ENCODE data around the gene MOV10L1. TPM values are rescaled to one million over a fixed set of nuclear protein-coding genes. Genes with fewer than 3 reads are reported as not detected.
"Not testable (repeated sequence)": the region's sequence is repeated elsewhere in the genome, so short reads cannot be mapped to it uniquely, and the experiment has no call there.

MOV10L1 gene
- total and polyA plus RNA-seq, 9 donors = 0.94 to 6.3 (median 2.0) TPM

- Histone ChIP-seq H3K27ac (no peak overlapping the region), H3K4me3 (no peak overlapping the region), H3K9me3 (no peaks in the 10 kb centered on the region), H3K4me1 (ENCODE audit: insufficient read depth) (peaks cover 2% of the 10 kb centered on the region), H3K36me3 (no peaks in the 10 kb centered on the region), H3K27me3 (no peaks in the 10 kb centered on the region)
- WGBS, 3 donors = 72 to 85% (median 82%) methylated on average over 7 of the region's 7 CpGs
- intact Hi-C loops (cut with DNase I) = loop anchor here in 1 of 4 donors (10.0 kb wide), 1 partner anchor 62 kb away; the partner anchor contains the start of gene SELENOO
- no peak for TF ChIP-seq CTCF (IDR thresholded peaks at IDR 0.05)
- DNase-seq = no peak
Measured at GRCh38 chr22:50143096-50143495, 53.3 kb downstream of the MOV10L1 start.

GRCh38 chr22:50144005-50144614, 54.3 kb downstream of the MOV10L1 start:
- Histone ChIP-seq H3K27ac (no peak overlapping the region), H3K9me3 (no peaks in the 10 kb centered on the region), H3K4me1 (ENCODE audit: insufficient read depth) (peaks cover 2% of the 10 kb centered on the region), H3K36me3 (no peaks in the 10 kb centered on the region), H3K4me3 (no peak overlapping the region), H3K27me3 (no peaks in the 10 kb centered on the region)
- WGBS, 3 donors = 85 to 91% (median 88%) methylated on average over 18 of the region's 18 CpGs
- TF ChIP-seq CTCF (IDR thresholded peaks at IDR 0.05) (no peak), EP300 (IDR thresholded peaks at IDR 0.05) (no peak), POLR2A (IDR thresholded peaks at IDR 0.05) (no peak)
- no peak for DNase-seq
- intact Hi-C loops (cut with DNase I) = loop anchor here in 1 of 4 donors (10.0 kb wide), 1 partner anchor 61 kb away; the partner anchor contains the start of gene SELENOO

GRCh38 chr22:50145721-50146438, 56.1 kb downstream of the MOV10L1 start:
- H3K4me3 ChIP-seq = no peak overlapping the region
- H3K4me1 ChIP-seq (ENCODE audit: insufficient read depth) = peaks cover 2% of the 10 kb centered on the region
- no peak overlapping the region for H3K27ac ChIP-seq
- H3K36me3 ChIP-seq = no peaks in the 10 kb centered on the region
- 53 to 60% (median 58%) methylated on average over 25 of the region's 25 CpGs for WGBS, 3 donors
- no peak for DNase-seq
- TF ChIP-seq EP300 (IDR thresholded peaks at IDR 0.05) (no peak), CTCF (IDR thresholded peaks at IDR 0.05) (no peak), POLR2A (IDR thresholded peaks at IDR 0.05) (no peak)
- intact Hi-C loops (cut with DNase I) = loop anchor here in 2 of 4 donors (5.0 to 10.0 kb wide), 2 partner anchors 59 to 71 kb away; partner anchors contain the start of gene SELENOO (in 1 of the 2)
- no peaks in the 10 kb centered on the region for H3K9me3 ChIP-seq
- H3K27me3 ChIP-seq = no peaks in the 10 kb centered on the region

DNA sequence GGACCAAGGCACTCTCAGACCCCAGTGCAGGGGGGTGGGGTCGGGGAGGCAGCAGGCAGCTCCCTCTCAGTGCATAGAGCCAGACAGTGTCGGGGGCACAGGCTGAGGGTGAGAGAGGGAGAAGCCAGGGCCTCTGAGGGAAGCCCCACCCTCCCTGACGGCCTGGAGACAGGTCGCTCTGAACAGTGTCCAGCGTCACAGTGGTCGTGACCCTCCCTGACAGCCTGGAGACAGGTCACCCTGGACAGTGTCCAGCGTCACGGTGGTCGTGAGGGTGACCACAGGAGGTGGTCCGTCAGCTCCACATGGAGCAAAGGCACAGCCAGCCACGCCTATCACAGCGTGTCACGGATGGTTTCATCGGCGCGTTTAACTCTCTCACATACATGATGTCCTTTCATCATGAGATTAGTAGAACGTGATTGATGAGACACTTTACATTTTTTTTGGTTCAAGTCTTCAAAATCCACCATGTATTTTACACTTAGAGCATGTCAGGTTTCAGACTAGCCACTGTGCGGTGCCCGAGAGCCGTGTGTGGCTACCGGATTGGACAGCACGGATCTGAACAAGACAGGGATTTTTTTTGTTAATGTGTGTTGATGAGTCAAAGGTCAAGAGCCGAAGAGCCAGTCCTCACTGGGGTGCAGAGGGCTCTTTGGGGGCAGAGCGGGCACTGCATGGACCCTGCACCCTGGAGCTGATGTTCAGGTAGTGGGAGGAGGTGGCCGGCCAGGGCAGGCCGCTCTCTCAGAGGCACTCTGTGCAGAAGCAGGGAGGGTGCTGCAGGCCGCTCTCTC, 56.8 kb downstream of the MOV10L1 start:
- Histone ChIP-seq H3K27ac (no peak overlapping the region), H3K4me1 (ENCODE audit: insufficient read depth) (no peaks in the 10 kb centered on the region), H3K36me3 (no peaks in the 10 kb centered on the region), H3K27me3 (no peaks in the 10 kb centered on the region), H3K9me3 (no peaks in the 10 kb centered on the region), H3K4me3 (no peak overlapping the region)
- TF ChIP-seq CTCF (IDR thresholded peaks at IDR 0.05) = peak; percentile 58 to 73 (median 72)
- TF ChIP-seq EP300 (IDR thresholded peaks at IDR 0.05) = no peak
- DNase-seq = peak; percentile 72 to 82 (median 76)
- 18 to 23% (median 22%) methylated on average over 26 to 27 of the region's 27 CpGs for WGBS, 3 donors
- intact Hi-C loops (cut with DNase I) = loop anchor here in 2 of 4 donors (5.0 to 10.0 kb wide), 2 partner anchors 58 to 71 kb away; partner anchors contain the start of gene SELENOO (in 1 of the 2)

DNA sequence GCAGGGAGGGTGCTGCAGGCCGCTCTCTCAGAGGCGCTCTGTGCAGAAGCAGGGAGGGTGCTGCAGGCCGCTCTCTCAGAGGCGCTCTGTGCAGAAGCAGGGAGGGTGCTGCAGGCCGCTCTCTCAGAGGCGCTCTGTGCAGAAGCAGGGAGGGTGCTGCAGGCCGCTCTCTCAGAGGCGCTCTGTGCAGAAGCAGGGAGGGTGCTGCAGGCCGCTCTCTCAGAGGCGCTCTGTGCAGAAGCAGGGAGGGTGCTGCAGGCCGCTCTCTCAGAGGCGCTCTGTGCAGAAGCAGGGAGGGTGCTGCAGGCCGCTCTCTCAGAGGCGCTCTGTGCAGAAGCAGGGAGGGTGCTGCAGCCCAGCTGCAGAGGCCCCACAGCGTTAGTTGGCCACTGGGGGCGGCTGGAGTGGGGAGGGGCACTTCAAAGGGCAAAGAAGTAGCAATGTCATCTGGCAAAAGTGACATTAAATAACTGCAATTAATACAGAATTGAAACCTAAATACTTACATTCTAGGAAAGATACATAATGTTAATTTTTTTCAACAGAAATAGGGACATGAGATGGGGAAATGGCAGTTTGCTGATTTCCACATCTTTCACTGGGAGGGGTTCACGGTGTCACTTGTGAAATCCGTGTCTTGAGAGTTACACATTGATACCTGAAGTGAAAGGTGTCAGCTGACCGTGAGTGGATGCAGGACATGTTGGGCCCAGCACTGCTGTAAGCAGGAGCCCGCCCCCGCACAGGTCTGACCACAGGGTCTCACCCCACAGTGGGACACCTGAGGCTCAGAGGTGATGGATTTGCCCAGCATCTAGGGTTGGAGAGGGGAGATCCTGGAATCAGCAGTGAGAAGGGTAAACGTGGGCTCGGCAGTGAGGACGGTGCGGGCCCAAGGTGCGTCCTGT, 57.7 kb downstream of the MOV10L1 start:
- WGBS, 3 donors = 76 to 84% (median 82%) methylated on average over 13 to 15 of the region's 26 CpGs
- H3K36me3 ChIP-seq; H3K27ac ChIP-seq; H3K27me3 ChIP-seq; H3K4me1 ChIP-seq (ENCODE audit: insufficient read depth); H3K4me3 ChIP-seq; DNase-seq; H3K9me3 ChIP-seq: not testable (repeated sequence)
- intact Hi-C loops (cut with DNase I) = loop anchor here in 2 of 4 donors (5.0 to 10.0 kb wide), 2 partner anchors 57 to 70 kb away; partner anchors contain the start of gene SELENOO (in 1 of the 2)
